Left lung (tissue), 10 donors: Measurements from ENCODE around the gene FXYD1. TPM values are rescaled to one million over a fixed set of nuclear protein-coding genes. Genes with fewer than 3 reads are reported as not detected.

ENCODE experiments used
- ATAC-seq: fragments of 200-7000 bp; cut with Tn5 transposase; one replicate; pipeline ENCODE4 v1.9.1; 2020; ENCODE audit warnings: moderate library complexity
- DNase-seq, 4 donors: peaks; one replicate each; pipeline ENCODE4 v3.0.0-alpha.2; 2013 to 2020
- H3K27ac ChIP-seq, 2 donors: fragments of 200-600 bp; sonication (generic) in 1 of 2; one replicate each; pipeline versions ENCODE4 v1.5.0 to v1.8.0; 2020 to 2021
- H3K27me3 ChIP-seq, 2 donors: fragments of 200-600 bp; sonication (generic) in 1 of 2; one replicate each; pipeline versions ENCODE4 v1.5.0 to v1.8.0; 2020 to 2021
- H3K36me3 ChIP-seq, 2 donors: fragments of 200-600 bp; sonication (generic) in 1 of 2; one replicate each; pipeline versions ENCODE4 v1.5.0 to v1.8.0; 2020 to 2021
- H3K4me1 ChIP-seq, 2 donors: fragments of 200-600 bp; one replicate each; pipeline ENCODE4 v1.8.0; 2021
- H3K4me3 ChIP-seq, 2 donors: fragments of 200-600 bp; sonication (generic) in 1 of 2; one replicate each; pipeline versions ENCODE4 v1.5.0 to v1.8.0; 2020 to 2021; ENCODE audit warnings: mild to moderate bottlenecking in 1 of 2
- H3K9me3 ChIP-seq, 2 donors: fragments of 200-600 bp; sonication (generic) in 1 of 2; one replicate each; pipeline versions ENCODE4 v1.5.0 to v1.8.0; 2020 to 2021
- intact Hi-C, 2 donors: fragments of 100-400 bp; cut with DNase I; formaldehyde crosslinking; loops; one replicate each; pipeline versions ENCODE4 v1.11.2 to v1.14.2; 2022
- polyA plus RNA-seq, 6 donors: library from polyadenylated mRNA; unstranded; fragments of 120-200 nt; gene quantifications; one replicate each; pipeline ENCODE4 v1.2.1, GENCODE V29; 2013; ENCODE audit not compliant: insufficient read length in 6 of 6
- total RNA-seq, 2 donors: library from RNA; stranded (reverse); fragmentation: NEBNext Ultra II Directional; extraction: Animal tissue kit (Norgen Biotek cat#: 25700); gene quantifications; one replicate each; pipeline ENCODE4 v1.2.1, GENCODE V29; 2021
- TF ChIP-seq, protein P1 (sequence below), 2 donors: fragments of 200-600 bp; sonication (generic) in 1 of 2; IDR thresholded peaks; one replicate each; pipeline versions ENCODE4 v1.5.0 to v1.8.0; 2021; ENCODE audit warnings: antibody characterized with exemption in 2 of 2
- donor health status: DM: no; HTN: yes; CAD: no.
- donor health status: DM: no; HTN: no; CAD: no.

The FXYD1 gene
- total and polyA plus RNA-seq, 8 donors = 20.1 to 67.0 (median 53.1) TPM

DNA sequence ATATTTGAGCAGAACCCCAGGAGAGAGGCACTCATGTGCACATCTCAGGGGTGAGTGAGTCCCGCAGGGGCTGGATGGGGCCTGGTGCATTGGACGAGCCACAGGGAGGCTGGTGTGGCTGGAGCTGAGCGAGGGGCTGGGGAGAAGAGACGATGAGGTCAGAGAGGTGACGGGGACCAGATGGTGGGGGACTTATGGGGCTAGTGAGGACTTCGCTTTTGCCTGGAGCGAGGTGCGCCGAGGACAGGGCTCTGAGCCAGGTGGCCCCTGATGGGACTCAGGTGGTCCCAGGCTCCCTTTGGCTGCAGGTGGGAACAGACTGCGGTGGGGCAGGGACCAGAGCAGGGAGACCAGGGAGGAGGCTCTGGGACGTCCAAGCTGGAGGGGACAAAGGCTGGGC lies 29.9 kb upstream of the FXYD1 start:
- H3K36me3 ChIP-seq = no peaks in the 10 kb centered on the region
- intact Hi-C loops = no loop called here
- H3K27ac ChIP-seq = no peak overlapping the region
- TF ChIP-seq, protein P1, sequence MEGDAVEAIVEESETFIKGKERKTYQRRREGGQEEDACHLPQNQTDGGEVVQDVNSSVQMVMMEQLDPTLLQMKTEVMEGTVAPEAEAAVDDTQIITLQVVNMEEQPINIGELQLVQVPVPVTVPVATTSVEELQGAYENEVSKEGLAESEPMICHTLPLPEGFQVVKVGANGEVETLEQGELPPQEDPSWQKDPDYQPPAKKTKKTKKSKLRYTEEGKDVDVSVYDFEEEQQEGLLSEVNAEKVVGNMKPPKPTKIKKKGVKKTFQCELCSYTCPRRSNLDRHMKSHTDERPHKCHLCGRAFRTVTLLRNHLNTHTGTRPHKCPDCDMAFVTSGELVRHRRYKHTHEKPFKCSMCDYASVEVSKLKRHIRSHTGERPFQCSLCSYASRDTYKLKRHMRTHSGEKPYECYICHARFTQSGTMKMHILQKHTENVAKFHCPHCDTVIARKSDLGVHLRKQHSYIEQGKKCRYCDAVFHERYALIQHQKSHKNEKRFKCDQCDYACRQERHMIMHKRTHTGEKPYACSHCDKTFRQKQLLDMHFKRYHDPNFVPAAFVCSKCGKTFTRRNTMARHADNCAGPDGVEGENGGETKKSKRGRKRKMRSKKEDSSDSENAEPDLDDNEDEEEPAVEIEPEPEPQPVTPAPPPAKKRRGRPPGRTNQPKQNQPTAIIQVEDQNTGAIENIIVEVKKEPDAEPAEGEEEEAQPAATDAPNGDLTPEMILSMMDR (IDR thresholded peaks at IDR 0.05) = no peak
- H3K9me3 ChIP-seq = no peaks in the 10 kb centered on the region
- H3K4me1 ChIP-seq = no peaks in the 10 kb centered on the region
- peaks cover 0 to 10% of the 10 kb centered on the region in 2 donors for H3K27me3 ChIP-seq
- DNase-seq (no peak), ATAC-seq (no peak)
- H3K4me3 ChIP-seq = no peak overlapping the region

DNA sequence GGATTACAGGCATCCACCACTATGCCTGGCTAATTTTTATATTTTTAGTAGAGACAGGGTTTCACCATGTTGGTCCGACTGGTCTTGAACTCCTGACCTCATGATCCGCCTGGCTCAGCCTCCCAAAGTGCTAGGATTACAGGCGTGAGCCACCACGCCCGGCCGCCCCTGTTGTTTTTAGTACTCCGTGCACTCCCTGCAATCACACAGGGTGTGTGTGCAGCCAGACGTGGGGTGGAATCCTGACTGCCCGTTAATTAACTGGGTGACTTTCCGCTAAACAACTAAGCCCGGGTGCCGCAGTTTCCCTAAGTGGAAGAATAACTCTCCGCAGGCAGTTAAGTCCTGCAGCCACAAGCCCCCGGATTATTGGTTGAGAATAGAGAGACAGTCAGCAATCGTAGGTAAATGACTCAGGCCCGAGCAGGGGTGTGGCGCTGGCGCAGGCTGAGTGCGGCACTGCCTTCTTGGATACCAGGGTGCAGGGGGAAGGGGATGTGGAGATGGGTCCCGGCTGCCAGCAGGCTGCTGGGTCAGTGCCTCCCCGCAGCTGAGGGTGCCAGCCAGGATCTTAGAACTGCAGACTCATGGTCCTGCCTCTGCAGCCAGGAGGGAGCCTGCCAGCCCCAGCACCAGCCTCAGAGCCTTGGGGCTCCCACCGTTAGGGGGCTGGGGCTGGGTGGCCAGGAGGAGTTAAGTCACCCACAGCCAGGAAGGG lies 29.1 kb upstream of the FXYD1 start:
- Histone ChIP-seq H3K27ac (no peak overlapping the region), H3K4me3 (no peak overlapping the region), H3K4me1 (peaks cover 0 to 6% of the 10 kb centered on the region in 2 donors), H3K9me3 (no peaks in the 10 kb centered on the region), H3K27me3 (peaks cover 0 to 10% of the 10 kb centered on the region in 2 donors), H3K36me3 (no peaks in the 10 kb centered on the region)
- intact Hi-C loops = no loop called here
- ATAC-seq = no peak
- no peak for DNase-seq
- TF ChIP-seq, protein P1 (IDR thresholded peaks at IDR 0.05) = no peak

- intact Hi-C loops = no loop called here
- Histone ChIP-seq H3K9me3 (no peaks in the 10 kb centered on the region), H3K4me1 (peaks cover 0 to 18% of the 10 kb centered on the region in 2 donors), H3K4me3 (no peak overlapping the region), H3K36me3 (no peaks in the 10 kb centered on the region), H3K27me3 (peaks cover 0 to 10% of the 10 kb centered on the region in 2 donors), H3K27ac (no peak overlapping the region)
- ATAC-seq (no peak), DNase-seq (no peak)
- TF ChIP-seq, protein P1 (IDR thresholded peaks at IDR 0.05) = no peak
These were observed 27.6 kb upstream of the FXYD1 start for GRCh38 chr19:35110974-35111373.

DNA sequence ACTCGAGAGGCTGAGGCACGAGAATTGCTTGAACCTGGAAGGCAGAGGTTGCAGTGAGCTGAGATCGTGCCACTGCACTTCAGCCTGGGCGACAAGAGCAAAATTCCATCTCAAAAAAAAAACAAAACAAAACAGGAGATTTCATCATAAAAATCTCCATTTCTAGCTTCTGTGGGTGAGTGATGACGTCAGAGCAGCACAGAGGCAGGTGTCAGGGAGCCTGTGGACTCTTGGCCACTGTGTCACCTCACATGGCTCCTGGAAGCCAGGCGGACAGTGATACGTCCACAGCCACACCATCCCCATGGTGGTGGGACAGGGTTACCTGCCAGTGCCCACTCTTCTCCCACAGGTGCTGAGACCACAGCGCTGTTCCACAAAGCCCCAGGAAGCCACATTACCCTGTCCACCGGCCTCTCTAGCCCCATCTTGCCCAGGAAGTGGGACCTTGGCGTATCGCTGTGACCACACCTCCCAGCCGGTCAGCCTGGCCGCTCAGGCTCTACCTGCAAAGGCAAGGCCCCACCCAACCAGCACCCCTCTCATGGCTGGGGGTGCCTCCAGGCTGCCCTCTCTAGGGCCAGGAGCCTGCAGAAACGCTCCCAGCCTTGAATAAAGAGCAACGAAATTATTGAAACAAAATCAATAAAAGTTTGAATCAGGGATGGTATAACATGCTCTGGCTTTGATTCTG lies 25.5 kb upstream of the FXYD1 start:
- ATAC-seq (no peak), DNase-seq (no peak)
- TF ChIP-seq, protein P1 (IDR thresholded peaks at IDR 0.05) = no peak
- Histone ChIP-seq H3K4me1 (peaks cover 0 to 18% of the 10 kb centered on the region in 2 donors), H3K27me3 (peaks cover 0 to 10% of the 10 kb centered on the region in 2 donors), H3K9me3 (no peaks in the 10 kb centered on the region), H3K4me3 (no peak overlapping the region), H3K27ac (no peak overlapping the region), H3K36me3 (no peaks in the 10 kb centered on the region)
- intact Hi-C loops = no loop called here
